Astrocyte (in vitro differentiated cells and primary cell): ENCODE data around the gene ST3GAL4. TPM values are rescaled to one million over a fixed set of nuclear protein-coding genes. Genes with fewer than 3 reads are reported as not detected.

ENCODE experiments used
- DNase-seq: peaks from one replicate; pipeline ENCODE4 v3.0.0-alpha.2; 2010; ENCODE audit warnings: low read depth
- FAIRE-seq: peaks from 2 replicates; lab custom pipeline; 2011; peaks lifted over from hg19 to GRCh38; lab: Jason Lieb, UNC
- H2AFZ ChIP-seq: 2 replicates; pipeline ENCODE4 v1.6.0; 2012; ENCODE audit warnings: low read depth, low read length, inconsistent platforms
- H3K27ac ChIP-seq: 2 replicates; pipeline ENCODE4 v1.5.1; 2011; ENCODE audit warnings: low read depth, low read length, inconsistent platforms
- H3K27me3 ChIP-seq: 2 replicates; pipeline ENCODE4 v1.6.0; 2011; ENCODE audit warnings: low read length, inconsistent platforms; ENCODE audit not compliant: insufficient read depth
- H3K36me3 ChIP-seq: 2 replicates; pipeline ENCODE4 v1.5.1; 2011; ENCODE audit warnings: low read length, inconsistent platforms; ENCODE audit not compliant: insufficient read depth
- H3K4me1 ChIP-seq: 2 replicates; pipeline ENCODE4 v1.5.1; 2011; ENCODE audit warnings: low read length, inconsistent platforms; ENCODE audit not compliant: insufficient read depth
- H3K4me2 ChIP-seq: 2 replicates; pipeline ENCODE4 v1.6.0; 2012; ENCODE audit warnings: low read length, inconsistent platforms
- H3K4me3 ChIP-seq: 2 replicates; pipeline ENCODE4 v1.5.1; 2011; ENCODE audit warnings: low read depth, mild to moderate bottlenecking, low read length, inconsistent platforms; ENCODE audit not compliant: insufficient read depth
- H3K79me2 ChIP-seq: 2 replicates; pipeline ENCODE4 v1.6.0; 2012; ENCODE audit warnings: mild to moderate bottlenecking, low read length, inconsistent platforms; ENCODE audit not compliant: insufficient read depth
- H3K9ac ChIP-seq: 2 replicates; pipeline ENCODE4 v1.6.0; 2012; ENCODE audit warnings: mild to moderate bottlenecking, low read length, inconsistent platforms
- H3K9me3 ChIP-seq: 2 replicates; pipeline ENCODE4 v1.5.1; 2012; ENCODE audit warnings: low read depth, mild to moderate bottlenecking, low read length, inconsistent platforms; ENCODE audit not compliant: insufficient read depth
- H4K20me1 ChIP-seq: 2 replicates; pipeline ENCODE4 v1.6.0; 2012; ENCODE audit warnings: low read length, inconsistent platforms; ENCODE audit not compliant: insufficient read depth
- H3K27ac Mint-ChIP-seq: one replicate; pipeline ENCODE4 v1.8.0; 2021; ENCODE audit warnings: mild to moderate bottlenecking, mixed read lengths; ENCODE audit not compliant: unreplicated experiment
- H3K27me3 Mint-ChIP-seq: one replicate; pipeline ENCODE4 v1.8.0; 2021; ENCODE audit warnings: low read depth, mixed read lengths; ENCODE audit not compliant: unreplicated experiment
- H3K36me3 Mint-ChIP-seq: one replicate; pipeline ENCODE4 v1.8.0; 2021; ENCODE audit warnings: low read depth, mixed read lengths; ENCODE audit not compliant: unreplicated experiment
- H3K4me1 Mint-ChIP-seq: one replicate; pipeline ENCODE4 v1.8.0; 2021; ENCODE audit warnings: low read depth, mixed read lengths; ENCODE audit not compliant: unreplicated experiment
- H3K4me3 Mint-ChIP-seq: one replicate; pipeline ENCODE4 v1.8.0; 2021; ENCODE audit warnings: mild to moderate bottlenecking, moderate library complexity, mixed read lengths; ENCODE audit not compliant: unreplicated experiment
- H3K9me3 Mint-ChIP-seq: one replicate; pipeline ENCODE4 v1.8.0; 2021; ENCODE audit warnings: mild to moderate bottlenecking, mixed read lengths; ENCODE audit not compliant: unreplicated experiment
- CTCF ChIP-seq: IDR thresholded peaks from 2 replicates; pipeline ENCODE4 v1.5.1; 2011; ENCODE audit warnings: low read depth, mild to moderate bottlenecking, inconsistent platforms, low read length, moderate library complexity; ENCODE audit not compliant: insufficient read depth
- EZH2 ChIP-seq: IDR thresholded peaks from 2 replicates; pipeline ENCODE4 v1.6.1; 2012; ENCODE audit warnings: mild to moderate bottlenecking, low read length, inconsistent platforms; ENCODE audit not compliant: insufficient read depth
- total RNA-seq: library from RNA; stranded (reverse); gene quantifications from 2 replicates; pipeline ENCODE4 v1.2.1, GENCODE V29; 2021

ST3GAL4 gene
- total RNA-seq, 1 donor from 2014 or later = 12.2 TPM

GRCh38 chr11:126421271-126421671 lies 65.8 kb downstream of the ST3GAL4 start:
- DNase-seq (no peak), FAIRE-seq (no peak)
- H3K27me3 Mint-ChIP-seq = peaks cover 10% of the 10 kb centered on the region
- peaks cover 5% of the 10 kb centered on the region for H3K4me1 Mint-ChIP-seq
- no peaks in the 10 kb centered on the region for H3K9me3 ChIP-seq
- H3K9me3 Mint-ChIP-seq = no peaks in the 10 kb centered on the region
- no peaks in the 10 kb centered on the region for H3K79me2 ChIP-seq
- no peak overlapping the region for H2AFZ ChIP-seq
- H3K4me2 ChIP-seq = no peak overlapping the region
- no peaks in the 10 kb centered on the region for H3K36me3 ChIP-seq
- peaks cover 3% of the 10 kb centered on the region for H3K4me1 ChIP-seq
- no peaks in the 10 kb centered on the region for H3K27me3 ChIP-seq
- no peak overlapping the region for H3K4me3 ChIP-seq
- H3K27ac Mint-ChIP-seq = no peak overlapping the region
- no peaks in the 10 kb centered on the region for H4K20me1 ChIP-seq
- H3K27ac ChIP-seq = no peak overlapping the region
- no peak for TF ChIP-seq CTCF
- no peak for TF ChIP-seq EZH2
- no peak overlapping the region for H3K4me3 Mint-ChIP-seq
- H3K9ac ChIP-seq = no peak overlapping the region
- peaks cover 13% of the 10 kb centered on the region for H3K36me3 Mint-ChIP-seq

- Histone ChIP-seq H2AFZ (no peak overlapping the region), H3K4me3 (no peak overlapping the region), H3K4me1 (no peaks in the 10 kb centered on the region), H3K79me2 (no peaks in the 10 kb centered on the region), H3K9me3 (no peaks in the 10 kb centered on the region), H3K27me3 (no peaks in the 10 kb centered on the region), H3K9ac (no peak overlapping the region), H4K20me1 (no peaks in the 10 kb centered on the region), H3K4me2 (no peak overlapping the region), H3K36me3 (no peaks in the 10 kb centered on the region), H3K27ac (no peak overlapping the region)
- H3K36me3 Mint-ChIP-seq = peaks cover 13% of the 10 kb centered on the region
- no peak overlapping the region for H3K4me3 Mint-ChIP-seq
- DNase-seq (no peak), FAIRE-seq (no peak)
- H3K27me3 Mint-ChIP-seq = peaks cover 10% of the 10 kb centered on the region
- peaks cover 9% of the 10 kb centered on the region for H3K4me1 Mint-ChIP-seq
- no peak overlapping the region for H3K27ac Mint-ChIP-seq
- H3K9me3 Mint-ChIP-seq = no peaks in the 10 kb centered on the region
- no peak for TF ChIP-seq CTCF
- TF ChIP-seq EZH2 = no peak
Measured at GRCh38 chr11:126422446-126422845, 67.0 kb downstream of the ST3GAL4 start.

- no peak for FAIRE-seq
- H3K36me3 ChIP-seq = no peaks in the 10 kb centered on the region
- no peak overlapping the region for H2AFZ ChIP-seq
- H3K27me3 ChIP-seq = no peaks in the 10 kb centered on the region
- no peaks in the 10 kb centered on the region for H3K9me3 ChIP-seq
- TF ChIP-seq EZH2 (no peak), CTCF (no peak)
- no peak overlapping the region for H3K27ac Mint-ChIP-seq
- H3K27me3 Mint-ChIP-seq = peaks cover 10% of the 10 kb centered on the region
- no peak overlapping the region for H3K4me3 ChIP-seq
- no peak for DNase-seq
- no peaks in the 10 kb centered on the region for H4K20me1 ChIP-seq
- H3K4me1 ChIP-seq = no peaks in the 10 kb centered on the region
- no peaks in the 10 kb centered on the region for H3K79me2 ChIP-seq
- no peaks in the 10 kb centered on the region for H3K9me3 Mint-ChIP-seq
- no peak overlapping the region for H3K4me3 Mint-ChIP-seq
- H3K9ac ChIP-seq = no peak overlapping the region
- no peak overlapping the region for H3K4me2 ChIP-seq
- peaks cover 9% of the 10 kb centered on the region for H3K4me1 Mint-ChIP-seq
- H3K36me3 Mint-ChIP-seq = peaks cover 12% of the 10 kb centered on the region
- no peak overlapping the region for H3K27ac ChIP-seq
Measured at GRCh38 chr11:126423154-126423553, 67.7 kb downstream of the ST3GAL4 start.
